Ovary (tissue), 3 donors: ENCODE measurements around the gene WBP1.

Experiments used
- CTCF ChIP-seq, 3 donors: fragments of 450-650 bp in 2 of 3; fragments of 200-600 bp in 1 of 3; IDR thresholded peaks; one replicate each; pipeline versions ENCODE4 v1.5.1 to v1.8.0; 2016 to 2022; ENCODE audit warnings: antibody characterized with exemption in 3 of 3, mild to moderate bottlenecking in 1 of 3
- EP300 ChIP-seq: sonication (generic); formaldehyde crosslinking; IDR thresholded peaks from one replicate; pipeline ENCODE4 v1.6.1; 2017; ENCODE audit warnings: antibody characterized with exemption
- POLR2A ChIP-seq: fragments of 450-650 bp; IDR thresholded peaks from one replicate; pipeline ENCODE4 v1.6.1; 2017; ENCODE audit warnings: antibody characterized with exemption, mild to moderate bottlenecking, moderate library complexity
- donor health status: DM: no; HTN: no; CAD: no.

- TF ChIP-seq CTCF (IDR thresholded peaks at IDR 0.05) (no peak), EP300 (no peak), POLR2A (no peak)
These were observed 45.6 kb downstream of the WBP1 start for GRCh38 chr2:74503506-74504475.
